Islet precursor cell (in vitro differentiated cells): ENCODE measurements around the gene ACR.
"Not testable (repeated sequence)": the region's sequence is repeated elsewhere in the genome, so short reads cannot be mapped to it uniquely, and the experiment has no call there.

ENCODE experiments used
- DNase-seq: peaks from one replicate; pipeline ENCODE4 v3.0.0-alpha.2; 2018

The ACR gene

DNA sequence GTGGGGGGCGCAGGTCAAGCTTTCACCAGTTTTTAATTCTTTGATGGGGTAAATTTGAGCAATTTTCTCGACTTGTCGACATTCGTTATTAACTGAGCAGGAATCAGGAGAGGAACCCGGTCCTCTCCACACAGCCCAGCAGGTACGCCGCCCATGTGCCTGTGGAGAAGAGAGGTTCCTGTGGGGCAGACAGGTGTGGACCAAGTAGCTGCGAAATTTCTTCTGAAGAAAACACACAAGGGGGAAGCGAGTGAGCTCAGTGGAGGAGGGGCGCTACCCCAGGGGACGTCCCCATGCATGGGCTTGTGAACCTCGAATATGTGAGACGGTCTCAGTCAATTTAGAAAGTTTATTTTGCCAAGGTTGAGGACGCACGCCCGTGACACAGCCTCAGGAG is 45.9 kb downstream of the ACR start:
- not testable (repeated sequence) for DNase-seq

DNA sequence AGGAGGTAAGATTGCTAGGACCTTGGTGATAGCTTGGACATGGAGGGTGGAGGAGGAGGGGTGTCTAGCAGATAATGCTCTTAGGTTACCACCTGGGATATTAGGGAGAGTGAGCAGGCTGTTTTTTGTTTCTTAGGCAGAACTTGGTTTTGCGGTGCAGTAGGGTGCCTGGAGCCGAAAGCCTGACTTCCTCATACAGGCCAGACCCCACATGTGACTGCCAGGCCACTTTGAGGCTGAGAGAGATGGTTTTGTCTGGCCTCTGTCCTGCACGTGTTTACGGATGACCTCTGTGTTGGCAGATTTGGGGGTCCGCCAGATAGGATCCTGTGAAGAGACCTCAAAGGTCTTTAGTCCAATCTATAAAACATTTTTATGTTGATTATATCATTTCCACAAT is 47.3 kb downstream of the ACR start:
- peak; percentile 10 for DNase-seq

DNA sequence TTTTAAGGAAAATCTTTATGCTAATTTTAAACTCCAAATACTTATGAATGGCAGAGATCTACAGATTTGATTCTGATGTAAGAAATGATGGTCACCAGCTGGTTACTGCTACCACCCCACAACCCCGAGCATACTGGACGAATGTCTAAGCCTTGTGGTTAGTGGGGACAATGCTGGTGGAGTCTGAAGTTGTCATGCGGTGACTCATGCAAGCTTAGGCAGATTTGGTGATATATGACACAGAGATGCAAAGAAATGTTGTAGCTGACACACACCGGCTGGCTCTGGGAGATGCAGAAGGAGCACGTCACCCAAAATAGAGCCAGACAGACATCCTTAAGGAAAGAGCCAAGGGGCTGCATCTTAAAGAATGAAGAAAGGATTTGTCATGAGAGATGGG is 48.9 kb downstream of the ACR start:
- not testable (repeated sequence) for DNase-seq
